CD4-positive, CD25-positive, alpha-beta regulatory T cell (primary cell): ENCODE data around the gene SLC25A13. TPM values are rescaled to one million over a fixed set of nuclear protein-coding genes. Genes with fewer than 3 reads are reported as not detected.

Source experiments
- ATAC-seq, 2 donors: fragments of 150-1000 bp; cut with Tn5 transposase; one replicate each; pipeline ENCODE4 v1.10.0; 2021; ENCODE audit warnings: low read depth in 2 of 2, moderate number of reproducible peaks in 2 of 2, moderate library complexity in 1 of 2
- DNase-seq, 3 donors: peaks; one replicate each; pipeline versions ENCODE4 v3.0.0 to v3.0.0-alpha.2; 2012 to 2022; ENCODE audit warnings: mixed read lengths in 1 of 3
- H3K27ac ChIP-seq: one replicate; pipeline ENCODE4 v1.7.0; 2013; ENCODE audit warnings: mild to moderate bottlenecking, low read length; ENCODE audit not compliant: insufficient read depth, poor library complexity, severe bottlenecking
- H3K27me3 ChIP-seq: one replicate; pipeline ENCODE4 v1.7.0; 2013; ENCODE audit warnings: low read length; ENCODE audit not compliant: control insufficient read depth, insufficient read depth
- H3K36me3 ChIP-seq: one replicate; pipeline ENCODE4 v1.7.0; 2013; ENCODE audit warnings: mild to moderate bottlenecking, low read length, moderate library complexity; ENCODE audit not compliant: control insufficient read depth, insufficient read depth
- H3K4me1 ChIP-seq: 2 replicates; pipeline ENCODE4 v1.7.0; 2013; ENCODE audit warnings: mild to moderate bottlenecking, low read length; ENCODE audit not compliant: insufficient read depth, control insufficient read depth, poor library complexity, severe bottlenecking
- H3K4me3 ChIP-seq: one replicate; pipeline ENCODE4 v1.7.0; 2013; ENCODE audit warnings: low read depth, mild to moderate bottlenecking, low read length, moderate library complexity
- H3K9me3 ChIP-seq, 2 experiments: 1 replicate in 1 of 2; 2 replicates in 1 of 2; pipeline ENCODE4 v1.7.0; 2013; ENCODE audit warnings: low read length in 2 of 2, mild to moderate bottlenecking in 1 of 2, moderate library complexity in 1 of 2; ENCODE audit not compliant: control insufficient read depth in 2 of 2
- H3K27ac Mint-ChIP-seq, 3 donors: one replicate each; pipeline ENCODE4 v1.8.0; 2020 to 2022; ENCODE audit warnings: mild to moderate bottlenecking in 3 of 3, mixed read lengths in 3 of 3, moderate library complexity in 2 of 3
- H3K27me3 Mint-ChIP-seq: one replicate; pipeline ENCODE4 v1.8.0; 2022; ENCODE audit warnings: mild to moderate bottlenecking, mixed read lengths
- H3K36me3 Mint-ChIP-seq: one replicate; pipeline ENCODE4 v1.8.0; 2020; ENCODE audit warnings: mixed read lengths
- H3K4me1 Mint-ChIP-seq, 4 donors: one replicate each; pipeline ENCODE4 v1.8.0; 2020 to 2022; ENCODE audit warnings: mixed read lengths in 4 of 4, mild to moderate bottlenecking in 1 of 4
- H3K4me3 Mint-ChIP-seq, 4 donors: one replicate each; pipeline ENCODE4 v1.8.0; 2020 to 2022; ENCODE audit warnings: mild to moderate bottlenecking in 4 of 4, mixed read lengths in 4 of 4, moderate library complexity in 3 of 4
- H3K9me3 Mint-ChIP-seq, 7 donors: one replicate each; pipeline ENCODE4 v1.8.0; 2020 to 2022; ENCODE audit warnings: mixed read lengths in 7 of 7, mild to moderate bottlenecking in 3 of 7, moderate library complexity in 2 of 7
- polyA plus RNA-seq, 4 donors: library from polyadenylated mRNA; unstranded; fragments of 300-500 nt; fragmentation: Illumina TruSeq; gene quantifications; one replicate each; pipeline ENCODE4 v1.2.3, GENCODE V29; 2021
- total RNA-seq: library from RNA; stranded (reverse); gene quantifications from one replicate; pipeline ENCODE4 v1.2.3, GENCODE V29; 2022

Gene SLC25A13
- total and polyA plus RNA-seq, 5 donors from 2014 or later, result 7.6 to 14.5 (median 8.7) TPM

DNA sequence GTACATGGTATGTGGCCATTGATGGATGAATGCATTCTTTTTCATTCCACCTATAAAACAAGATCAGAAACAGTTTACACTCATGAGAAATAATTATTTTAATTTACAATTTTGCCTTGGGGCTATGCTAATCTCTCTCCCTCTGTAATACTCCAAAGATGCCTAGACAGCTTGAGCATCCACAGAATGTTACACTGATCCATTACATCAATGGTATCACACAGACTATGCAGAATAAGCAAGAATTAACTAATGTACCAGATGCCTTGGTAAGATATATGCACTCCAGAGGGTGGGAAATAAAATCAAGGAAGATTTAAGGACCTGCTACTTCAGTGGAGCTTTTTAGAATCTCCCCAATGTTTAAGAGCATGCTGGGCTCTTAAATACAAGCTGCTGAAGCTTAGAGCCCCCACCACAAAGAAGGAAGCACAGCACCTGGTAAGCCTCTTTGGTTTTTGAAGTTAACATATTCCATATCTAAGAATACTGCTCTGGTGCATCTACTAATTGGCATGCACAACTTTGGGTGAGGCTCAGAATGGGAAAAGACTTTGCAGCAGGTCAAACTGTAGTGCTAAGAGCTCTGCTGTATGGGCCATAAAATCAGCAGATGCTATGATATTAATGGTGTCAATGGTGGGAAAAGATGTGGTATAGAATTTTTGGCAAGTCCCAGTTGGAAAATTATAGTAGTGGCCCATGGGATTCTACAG, 219.6 kb downstream of the SLC25A13 start:
- H3K27me3 Mint-ChIP-seq, result peaks cover 14% of the 10 kb centered on the region
- no peaks in the 10 kb centered on the region for H3K9me3 ChIP-seq
- no peak for DNase-seq

DNA sequence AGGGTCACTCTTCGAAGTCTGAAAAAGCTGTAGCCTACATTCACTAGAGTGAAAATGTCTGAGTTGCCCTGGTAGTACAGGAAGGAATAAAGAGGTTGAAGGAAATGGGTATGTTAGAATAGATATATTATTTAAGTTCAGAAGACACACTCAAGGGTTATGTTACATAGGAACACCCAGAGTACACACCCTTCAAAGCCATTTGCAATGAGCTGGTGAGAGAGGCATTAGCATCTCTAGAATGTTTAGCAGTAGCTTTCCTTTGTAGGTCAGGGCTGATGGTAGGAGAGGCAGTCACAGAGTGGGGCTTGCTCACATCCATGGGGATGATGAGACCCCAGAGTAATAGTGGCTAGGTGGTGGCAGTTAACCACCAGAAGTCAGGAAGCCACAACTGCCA, 221.2 kb downstream of the SLC25A13 start:
- no peak for ATAC-seq
- peaks cover 14% of the 10 kb centered on the region for H3K27me3 Mint-ChIP-seq
- Histone ChIP-seq H3K27ac (no peak overlapping the region), H3K27me3 (peaks cover 2% of the 10 kb centered on the region), H3K4me1 (no peaks in the 10 kb centered on the region), H3K36me3 (no peaks in the 10 kb centered on the region), H3K4me3 (no peak overlapping the region), H3K9me3 (no peaks in the 10 kb centered on the region)
- H3K4me1 Mint-ChIP-seq, result no peaks in the 10 kb centered on the region
- no peak for DNase-seq
- no peaks in the 10 kb centered on the region for H3K36me3 Mint-ChIP-seq
- peaks cover 0 to 5% (median 0%) of the 10 kb centered on the region in 7 donors for H3K9me3 Mint-ChIP-seq
- H3K4me3 Mint-ChIP-seq, result no peak overlapping the region
- H3K27ac Mint-ChIP-seq, result no peak overlapping the region

More for the DNA sequence above, 219.6 kb downstream of the SLC25A13 start:
- ATAC-seq, result no peak
- H3K27me3 ChIP-seq, result no peaks in the 10 kb centered on the region
- no peaks in the 10 kb centered on the region for H3K4me1 ChIP-seq
- H3K27ac Mint-ChIP-seq, result no peak overlapping the region
- H3K36me3 ChIP-seq, result no peaks in the 10 kb centered on the region
- H3K36me3 Mint-ChIP-seq, result no peaks in the 10 kb centered on the region
- H3K4me3 Mint-ChIP-seq, result no peak overlapping the region
- no peak overlapping the region for H3K27ac ChIP-seq
- H3K4me3 ChIP-seq, result no peak overlapping the region
- H3K4me1 Mint-ChIP-seq, result no peaks in the 10 kb centered on the region
- peaks cover 0 to 5% (median 0%) of the 10 kb centered on the region in 7 donors for H3K9me3 Mint-ChIP-seq

DNA sequence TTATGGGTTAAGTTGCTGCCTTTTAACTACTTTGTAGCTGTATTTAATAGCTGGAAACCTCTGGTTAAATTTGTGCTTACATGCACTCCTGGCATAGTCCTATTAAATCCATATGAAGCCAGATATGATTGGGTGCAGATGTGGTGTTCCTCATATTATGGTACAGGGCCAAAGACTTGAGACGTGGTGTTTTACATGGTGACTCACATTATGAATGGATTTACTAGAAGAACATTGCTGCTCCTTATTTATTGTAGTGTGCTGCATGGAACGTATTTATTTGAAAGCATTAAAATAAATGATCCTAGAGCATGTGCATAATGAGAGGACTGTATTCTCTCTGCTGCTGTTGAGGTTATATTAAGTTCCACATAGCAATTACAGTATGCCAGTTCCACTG, 224.1 kb downstream of the SLC25A13 start:
- no peaks in the 10 kb centered on the region for H3K4me1 Mint-ChIP-seq
- no peak for ATAC-seq

DNA sequence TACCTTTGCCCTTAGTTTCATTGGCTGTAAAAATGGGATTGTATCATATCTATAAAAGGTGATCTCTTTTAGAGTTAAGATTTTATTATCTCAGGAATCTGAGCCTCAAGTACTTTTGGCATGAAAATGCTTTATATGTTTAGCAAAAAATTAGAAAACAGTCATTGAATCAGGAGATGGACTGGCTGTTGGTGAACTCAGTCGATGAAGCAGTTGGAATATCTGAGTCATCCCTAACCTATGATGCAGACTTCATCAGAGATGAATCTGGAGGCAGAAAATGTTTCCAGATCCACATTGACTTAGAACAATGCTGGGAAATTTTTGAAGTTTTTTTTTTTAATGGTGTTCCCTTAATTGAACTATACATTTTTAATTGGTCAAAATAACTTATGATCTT, 228.5 kb downstream of the SLC25A13 start:
- no peaks in the 10 kb centered on the region for H3K4me1 Mint-ChIP-seq
- H3K4me3 ChIP-seq, result no peak overlapping the region
- peaks cover 4% of the 10 kb centered on the region for H3K27me3 ChIP-seq
- no peak overlapping the region for H3K27ac Mint-ChIP-seq
- no peaks in the 10 kb centered on the region for H3K9me3 ChIP-seq
- DNase-seq (no peak), ATAC-seq (no peak)
- H3K27ac ChIP-seq, result no peak overlapping the region
- no peaks in the 10 kb centered on the region for H3K36me3 Mint-ChIP-seq
- H3K36me3 ChIP-seq, result no peaks in the 10 kb centered on the region
- H3K9me3 Mint-ChIP-seq, result peaks cover 0 to 6% (median 0%) of the 10 kb centered on the region in 7 donors
- no peaks in the 10 kb centered on the region for H3K4me1 ChIP-seq
- no peak overlapping the region for H3K4me3 Mint-ChIP-seq
- H3K27me3 Mint-ChIP-seq, result peaks cover 15% of the 10 kb centered on the region

More for the DNA sequence above, 224.1 kb downstream of the SLC25A13 start:
- Mint-ChIP-seq H3K9me3 (peaks cover 0 to 5% (median 0%) of the 10 kb centered on the region in 7 donors), H3K27ac (no peak overlapping the region), H3K36me3 (no peaks in the 10 kb centered on the region), H3K4me3 (no peak overlapping the region), H3K27me3 (peaks cover 13% of the 10 kb centered on the region)
- H3K4me3 ChIP-seq, result no peak overlapping the region
- no peaks in the 10 kb centered on the region for H3K36me3 ChIP-seq
- H3K27ac ChIP-seq, result no peak overlapping the region
- no peak for DNase-seq
- no peaks in the 10 kb centered on the region for H3K9me3 ChIP-seq
- H3K27me3 ChIP-seq, result peaks cover 2% of the 10 kb centered on the region
- H3K4me1 ChIP-seq, result no peaks in the 10 kb centered on the region

DNA sequence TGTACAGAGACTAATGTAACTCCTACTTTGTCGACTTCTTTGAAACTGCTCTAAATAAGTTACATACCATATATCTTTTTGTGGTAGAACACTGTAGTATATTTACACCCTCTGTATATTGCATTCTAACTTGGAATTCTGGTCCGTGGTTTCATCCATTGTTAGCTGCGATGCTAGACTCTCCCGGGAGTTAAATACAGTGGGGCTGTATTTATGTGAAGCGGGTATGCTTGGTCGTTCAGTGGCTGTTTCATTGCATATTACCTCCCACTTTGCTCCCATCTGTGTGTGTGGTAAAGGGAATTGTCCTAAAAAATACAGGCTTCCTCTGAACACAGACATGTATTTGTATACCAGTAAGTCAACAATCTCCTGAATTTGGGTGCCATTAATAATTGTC, 231.1 kb downstream of the SLC25A13 start:
- DNase-seq, result no peak
- H3K9me3 Mint-ChIP-seq, result peaks cover 0 to 6% (median 0%) of the 10 kb centered on the region in 7 donors
- Histone ChIP-seq H3K9me3 (no peaks in the 10 kb centered on the region), H3K27me3 (peaks cover 2% of the 10 kb centered on the region), H3K4me1 (no peaks in the 10 kb centered on the region), H3K4me3 (no peak overlapping the region), H3K36me3 (no peaks in the 10 kb centered on the region), H3K27ac (no peak overlapping the region)
- H3K27me3 Mint-ChIP-seq, result peaks cover 16% of the 10 kb centered on the region
- H3K4me3 Mint-ChIP-seq, result no peak overlapping the region
- no peak for ATAC-seq
- no peaks in the 10 kb centered on the region for H3K4me1 Mint-ChIP-seq
- H3K36me3 Mint-ChIP-seq, result no peaks in the 10 kb centered on the region
- no peak overlapping the region for H3K27ac Mint-ChIP-seq

DNA sequence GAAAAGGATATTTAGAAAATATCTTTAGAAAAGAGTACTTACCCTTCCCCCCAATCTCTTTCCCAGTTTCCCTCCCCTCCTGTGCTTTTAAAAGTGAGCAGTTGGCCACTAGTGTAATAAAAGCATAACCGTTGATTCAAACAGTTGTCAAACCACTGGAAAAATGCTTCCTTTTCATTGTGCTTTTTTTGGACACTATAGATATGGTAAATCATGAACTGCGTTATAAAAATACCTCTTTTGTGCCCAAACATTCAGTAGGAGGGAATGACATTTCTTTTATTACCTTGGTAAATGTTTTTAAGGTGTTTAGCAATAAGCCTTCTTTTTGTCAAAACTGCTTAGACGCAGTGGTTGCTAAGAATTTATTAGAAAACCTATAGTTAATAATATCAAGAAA, 232.4 kb downstream of the SLC25A13 start:
- H3K27ac ChIP-seq, result no peak overlapping the region
- Mint-ChIP-seq H3K4me1 (no peaks in the 10 kb centered on the region), H3K36me3 (no peaks in the 10 kb centered on the region), H3K4me3 (no peak overlapping the region), H3K9me3 (peaks cover 0 to 6% (median 0%) of the 10 kb centered on the region in 7 donors), H3K27ac (no peak overlapping the region), H3K27me3 (peaks cover 12% of the 10 kb centered on the region)
- H3K27me3 ChIP-seq, result peaks cover 2% of the 10 kb centered on the region
- H3K4me3 ChIP-seq, result no peak overlapping the region
- no peaks in the 10 kb centered on the region for H3K4me1 ChIP-seq
- ATAC-seq (no peak), DNase-seq (no peak)
- no peaks in the 10 kb centered on the region for H3K36me3 ChIP-seq
- H3K9me3 ChIP-seq, result no peaks in the 10 kb centered on the region

DNA sequence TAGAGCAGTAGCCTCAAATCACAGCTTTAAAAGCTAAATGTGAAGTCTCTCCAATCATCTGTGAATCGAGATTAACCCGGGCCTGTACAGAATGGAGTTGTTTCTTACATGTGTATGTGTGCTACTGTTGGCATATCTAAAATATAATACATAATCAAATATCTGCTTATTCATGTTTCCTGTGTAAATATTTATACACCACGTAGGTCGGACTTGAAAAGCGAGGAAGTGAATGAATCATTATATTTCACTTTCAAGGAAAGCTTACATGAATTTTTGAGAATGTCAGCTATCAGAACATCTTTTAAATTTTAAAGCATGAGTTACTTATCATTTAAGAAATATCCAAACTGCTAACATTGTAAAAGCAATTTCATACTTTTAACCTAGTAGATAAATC, 233.3 kb downstream of the SLC25A13 start:
- H3K36me3 Mint-ChIP-seq, result no peaks in the 10 kb centered on the region
- ATAC-seq (no peak), DNase-seq (no peak)
- H3K4me1 Mint-ChIP-seq, result no peaks in the 10 kb centered on the region
- no peak overlapping the region for H3K27ac Mint-ChIP-seq
- peaks cover 12% of the 10 kb centered on the region for H3K27me3 Mint-ChIP-seq
- Histone ChIP-seq H3K4me3 (no peak overlapping the region), H3K4me1 (no peaks in the 10 kb centered on the region), H3K9me3 (no peaks in the 10 kb centered on the region), H3K36me3 (no peaks in the 10 kb centered on the region), H3K27me3 (peaks cover 2% of the 10 kb centered on the region), H3K27ac (no peak overlapping the region)
- peaks cover 0 to 6% (median 0%) of the 10 kb centered on the region in 7 donors for H3K9me3 Mint-ChIP-seq
- H3K4me3 Mint-ChIP-seq, result no peak overlapping the region

DNA sequence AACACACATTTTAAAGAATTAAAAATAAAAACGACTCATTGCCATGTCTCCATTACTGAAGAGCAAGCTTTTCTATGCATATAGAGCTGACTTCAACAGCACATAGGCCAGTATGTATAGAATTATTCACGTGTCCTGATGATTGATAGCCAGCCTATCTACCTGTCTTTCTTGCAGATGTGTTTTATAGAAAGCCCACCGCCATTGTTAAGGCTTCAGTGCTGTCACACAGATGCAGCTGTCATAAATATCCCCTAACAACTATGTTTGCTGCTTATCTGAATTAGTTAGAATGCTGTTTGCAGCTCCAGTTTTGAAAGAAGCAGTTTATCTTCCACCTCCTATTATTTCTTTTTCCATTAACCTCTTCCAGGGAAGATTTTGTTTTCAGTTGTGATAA, 235.9 kb downstream of the SLC25A13 start:
- Mint-ChIP-seq H3K36me3 (no peaks in the 10 kb centered on the region), H3K27me3 (peaks cover 14% of the 10 kb centered on the region), H3K4me1 (no peaks in the 10 kb centered on the region), H3K27ac (no peak overlapping the region), H3K4me3 (no peak overlapping the region), H3K9me3 (no peaks in the 10 kb centered on the region)
- DNase-seq, result no peak
- no peak for ATAC-seq
- Histone ChIP-seq H3K27me3 (peaks cover 4% of the 10 kb centered on the region), H3K4me1 (no peaks in the 10 kb centered on the region), H3K27ac (no peak overlapping the region), H3K9me3 (no peaks in the 10 kb centered on the region), H3K36me3 (no peaks in the 10 kb centered on the region), H3K4me3 (no peak overlapping the region)
